ENCODE results near the gene BTBD8. TPM values are rescaled to one million over a fixed set of nuclear protein-coding genes. Genes with fewer than 3 reads are reported as not detected.

The BTBD8 gene
- total RNA-seq, 1 donor from 2014 or later: 0.51 TPM

- no peak within 1 kb of the TSS for H3K27ac Mint-ChIP-seq
- no peak for DNase-seq
- intact Hi-C loops (cut with micrococcal nuclease): no loop called here
- no peak for ATAC-seq (ENCODE audit: low read depth)
- H3K9me3 Mint-ChIP-seq: no peaks in the 10 kb centered on the region
- CTCF ChIA-PET: no interaction called here
- H3K4me3 Mint-ChIP-seq: no peak within 1 kb of the TSS
- POLR2A ChIA-PET: no interaction called here
- peaks cover 8% of the 10 kb centered on the region for H3K27me3 Mint-ChIP-seq
- H3K36me3 Mint-ChIP-seq (ENCODE audit: low read depth): no peaks in the 10 kb centered on the region
- no peak for TF ChIP-seq CTCF (IDR thresholded peaks at IDR 0.05)
- H3K4me1 Mint-ChIP-seq: no peaks in the 10 kb centered on the region
Observed at GRCh38 chr1:92217721-92218120, 137.6 kb downstream of the BTBD8 start, which contains the start of gene C1orf146. Gene C1orf146, plus strand, starts transcription at chr1:92217915. Its CDS starts 13,506 bp downstream, at chr1:92231421.

- Mint-ChIP-seq H3K27ac (no peak overlapping the region), H3K4me1 (no peaks in the 10 kb centered on the region), H3K9me3 (no peaks in the 10 kb centered on the region), H3K4me3 (no peak overlapping the region), H3K36me3 (ENCODE audit: low read depth) (no peaks in the 10 kb centered on the region), H3K27me3 (peaks cover 8% of the 10 kb centered on the region)
- intact Hi-C loops (cut with micrococcal nuclease): no loop called here
- CTCF ChIA-PET: no interaction called here
- POLR2A ChIA-PET: no interaction called here
- DNase-seq: no peak
- no peak for ATAC-seq (ENCODE audit: low read depth)
- TF ChIP-seq CTCF (IDR thresholded peaks at IDR 0.05): no peak
Observed at GRCh38 chr1:92218559-92218958, 138.4 kb downstream of the BTBD8 start.

GRCh38 chr1:92219028-92219427, 138.9 kb downstream of the BTBD8 start:
- CTCF ChIA-PET: no interaction called here
- peaks cover 8% of the 10 kb centered on the region for H3K27me3 Mint-ChIP-seq
- H3K4me1 Mint-ChIP-seq: no peaks in the 10 kb centered on the region
- no peaks in the 10 kb centered on the region for H3K36me3 Mint-ChIP-seq (ENCODE audit: low read depth)
- POLR2A ChIA-PET: no interaction called here
- H3K27ac Mint-ChIP-seq: no peak overlapping the region
- intact Hi-C loops (cut with micrococcal nuclease): no loop called here
- TF ChIP-seq CTCF (IDR thresholded peaks at IDR 0.05): no peak
- DNase-seq (no peak), ATAC-seq (ENCODE audit: low read depth) (no peak)
- H3K9me3 Mint-ChIP-seq: no peaks in the 10 kb centered on the region
- H3K4me3 Mint-ChIP-seq: no peak overlapping the region

- H3K4me3 Mint-ChIP-seq: no peak overlapping the region
- H3K36me3 Mint-ChIP-seq (ENCODE audit: low read depth): no peaks in the 10 kb centered on the region
- POLR2A ChIA-PET: no interaction called here
- ATAC-seq (ENCODE audit: low read depth): no peak
- H3K9me3 Mint-ChIP-seq: no peaks in the 10 kb centered on the region
- TF ChIP-seq CTCF (IDR thresholded peaks at IDR 0.05): no peak
- no peaks in the 10 kb centered on the region for H3K4me1 Mint-ChIP-seq
- DNase-seq: no peak
- CTCF ChIA-PET: no interaction called here
- no peaks in the 10 kb centered on the region for H3K27me3 Mint-ChIP-seq
- intact Hi-C loops (cut with micrococcal nuclease): no loop called here
- H3K27ac Mint-ChIP-seq: no peak overlapping the region
Observed at GRCh38 chr1:92228401-92228800, 148.3 kb downstream of the BTBD8 start.

GRCh38 chr1:92230736-92231135, 150.6 kb downstream of the BTBD8 start:
- Mint-ChIP-seq H3K4me3 (no peak overlapping the region), H3K9me3 (no peaks in the 10 kb centered on the region), H3K4me1 (no peaks in the 10 kb centered on the region), H3K36me3 (ENCODE audit: low read depth) (no peaks in the 10 kb centered on the region), H3K27ac (no peak overlapping the region), H3K27me3 (no peaks in the 10 kb centered on the region)
- DNase-seq: no peak
- TF ChIP-seq CTCF (IDR thresholded peaks at IDR 0.05): no peak
- intact Hi-C loops (cut with micrococcal nuclease): no loop called here
- POLR2A ChIA-PET: no interaction called here
- no peak for ATAC-seq (ENCODE audit: low read depth)
- CTCF ChIA-PET: no interaction called here

Other genes with a start within 250 kb of the BTBD8 start
- gene TGFBR3, start 194.2 kb upstream of the BTBD8 start, total RNA-seq: 0.27 and 0.60 TPM in 2 replicates
- not detected in 2 replicates for gene BRDT, start 130.9 kb upstream of the BTBD8 start, total RNA-seq
- gene EPHX4, start 50.4 kb upstream of the BTBD8 start, total RNA-seq: not detected in 2 replicates
- not detected in 2 replicates for gene SETSIP, start 4.9 kb upstream of the BTBD8 start, total RNA-seq
- gene C1orf146, start 137.6 kb downstream of the BTBD8 start, total RNA-seq: not detected in 2 replicates
- 11.1 and 14.7 TPM in 2 replicates for gene GLMN, start 218.6 kb downstream of the BTBD8 start, total RNA-seq
- gene RPAP2, start 218.7 kb downstream of the BTBD8 start, total RNA-seq: 27.1 and 31.7 TPM in 2 replicates